ENCODE results near the gene USP10. TPM values are rescaled to one million over a fixed set of nuclear protein-coding genes. Genes with fewer than 3 reads are reported as not detected.

Gene USP10
- total RNA-seq, 2 experiments from 2014 or later: 99.3 to 106 TPM

- intact Hi-C loops (cut with DNase I, micrococcal nuclease): no loop called here
- Mint-ChIP-seq H3K9me3 (no peaks in the 10 kb centered on the region), H3K27ac (no peak overlapping the region), H3K27me3 (no peaks in the 10 kb centered on the region), H3K4me1 (ENCODE audit: low read depth) (no peaks in the 10 kb centered on the region), H3K36me3 (ENCODE audit: low read depth) (no peaks in the 10 kb centered on the region), H3K4me3 (no peak overlapping the region)
- TF ChIP-seq CTCF (IDR thresholded peaks at IDR 0.05): no peak
- Histone ChIP-seq H3K9me3 (ENCODE audit: control insufficient read depth in 1 of 2, insufficient read depth in 1 of 2, low read length in 2 of 2) (no peaks in the 10 kb centered on the region), H3K36me3 (ENCODE audit: insufficient read depth, low read length) (no peaks in the 10 kb centered on the region), H3K27me3 (ENCODE audit: control insufficient read depth in 1 of 2, insufficient read depth in 2 of 2, low read length in 2 of 2) (no peaks in the 10 kb centered on the region), H3K27ac (ENCODE audit: low read depth in 1 of 2, low read length in 2 of 2) (no peak overlapping the region), H3K4me3 (ENCODE audit: low read length) (no peak overlapping the region), H3K4me1 (ENCODE audit: insufficient read depth, low read length) (no peaks in the 10 kb centered on the region)
- ChIA-PET CTCF (no interaction called here), POLR2A (no interaction called here)
- no peak for ATAC-seq (ENCODE audit: poor library complexity)
- DNase-seq: no peak
These were observed 94.8 kb downstream of the USP10 start for GRCh38 chr16:84794626-84795025.

GRCh38 chr16:84795329-84796053 is 95.7 kb downstream of the USP10 start:
- Histone ChIP-seq H3K27ac (ENCODE audit: low read depth in 1 of 2, low read length in 2 of 2) (no peak overlapping the region), H3K36me3 (ENCODE audit: insufficient read depth, low read length) (no peaks in the 10 kb centered on the region), H3K9me3 (ENCODE audit: control insufficient read depth in 1 of 2, insufficient read depth in 1 of 2, low read length in 2 of 2) (no peaks in the 10 kb centered on the region), H3K4me1 (ENCODE audit: insufficient read depth, low read length) (no peaks in the 10 kb centered on the region), H3K27me3 (ENCODE audit: control insufficient read depth in 1 of 2, insufficient read depth in 2 of 2, low read length in 2 of 2) (no peaks in the 10 kb centered on the region), H3K4me3 (ENCODE audit: low read length) (no peak overlapping the region)
- Mint-ChIP-seq H3K27me3 (no peaks in the 10 kb centered on the region), H3K9me3 (no peaks in the 10 kb centered on the region), H3K36me3 (ENCODE audit: low read depth) (no peaks in the 10 kb centered on the region), H3K4me1 (ENCODE audit: low read depth) (no peaks in the 10 kb centered on the region), H3K27ac (no peak overlapping the region), H3K4me3 (no peak overlapping the region)
- intact Hi-C loops (cut with DNase I, micrococcal nuclease): no loop called here
- no peak for TF ChIP-seq CTCF (IDR thresholded peaks at IDR 0.05)
- DNase-seq (no peak), ATAC-seq (ENCODE audit: poor library complexity) (no peak)
- CTCF ChIA-PET: no interaction called here
- POLR2A ChIA-PET: no interaction called here

GRCh38 chr16:84800158-84800978 is 100.6 kb downstream of the USP10 start:
- no peak for TF ChIP-seq CTCF (IDR thresholded peaks at IDR 0.05)

More at GRCh38 chr16:84800158-84800978, 100.6 kb downstream of the USP10 start:
- no peaks in the 10 kb centered on the region for H3K4me1 Mint-ChIP-seq (ENCODE audit: low read depth)
- no peaks in the 10 kb centered on the region for H3K36me3 Mint-ChIP-seq (ENCODE audit: low read depth)
- Histone ChIP-seq H3K36me3 (ENCODE audit: insufficient read depth, low read length) (no peaks in the 10 kb centered on the region), H3K27me3 (ENCODE audit: control insufficient read depth in 1 of 2, insufficient read depth in 2 of 2, low read length in 2 of 2) (no peaks in the 10 kb centered on the region), H3K27ac (ENCODE audit: low read depth in 1 of 2, low read length in 2 of 2) (no peak overlapping the region), H3K9me3 (ENCODE audit: control insufficient read depth in 1 of 2, insufficient read depth in 1 of 2, low read length in 2 of 2) (no peaks in the 10 kb centered on the region), H3K4me3 (ENCODE audit: low read length) (no peak overlapping the region), H3K4me1 (ENCODE audit: insufficient read depth, low read length) (no peaks in the 10 kb centered on the region)
- ATAC-seq (ENCODE audit: poor library complexity) (no peak), DNase-seq (no peak)
- ChIA-PET CTCF (no interaction called here), POLR2A (no interaction called here)
- H3K4me3 Mint-ChIP-seq: no peak overlapping the region
- H3K27ac Mint-ChIP-seq: no peak overlapping the region
- no peaks in the 10 kb centered on the region for H3K9me3 Mint-ChIP-seq
- intact Hi-C loops (cut with DNase I, micrococcal nuclease): no loop called here
- H3K27me3 Mint-ChIP-seq: no peaks in the 10 kb centered on the region
